Omental fat pad (tissue), 4 donors: ENCODE data around the gene HOXA1. TPM values are rescaled to one million over a fixed set of nuclear protein-coding genes. Genes with fewer than 3 reads are reported as not detected.

ENCODE experiments used
- ATAC-seq: fragments of 150-250 bp; one replicate; pipeline ENCODE4 v1.9.1; 2016; ENCODE audit warnings: mild to moderate bottlenecking, moderate library complexity; ENCODE audit not compliant: low FRiP score
- DNase-seq: peaks from one replicate; pipeline ENCODE4 v3.0.0-alpha.2; 2019; ENCODE audit warnings: low spot score
- total RNA-seq, 4 donors: library from RNA; depleted of rRNA; stranded (reverse); fragments of >200 nt; gene quantifications; one replicate each; pipeline ENCODE4 v1.1.0, GENCODE V29; 2016
- TF ChIP-seq, protein P1 (sequence below), 3 donors: fragments of 450-650 bp; IDR thresholded peaks; one replicate each; pipeline ENCODE4 v1.5.1; 2016 to 2017; ENCODE audit warnings: antibody characterized with exemption in 3 of 3, mild to moderate bottlenecking in 3 of 3, moderate library complexity in 2 of 3

HOXA1 gene
- total RNA-seq, 4 donors from 2014 or later = 0.56 to 0.84 (median 0.77) TPM

DNA sequence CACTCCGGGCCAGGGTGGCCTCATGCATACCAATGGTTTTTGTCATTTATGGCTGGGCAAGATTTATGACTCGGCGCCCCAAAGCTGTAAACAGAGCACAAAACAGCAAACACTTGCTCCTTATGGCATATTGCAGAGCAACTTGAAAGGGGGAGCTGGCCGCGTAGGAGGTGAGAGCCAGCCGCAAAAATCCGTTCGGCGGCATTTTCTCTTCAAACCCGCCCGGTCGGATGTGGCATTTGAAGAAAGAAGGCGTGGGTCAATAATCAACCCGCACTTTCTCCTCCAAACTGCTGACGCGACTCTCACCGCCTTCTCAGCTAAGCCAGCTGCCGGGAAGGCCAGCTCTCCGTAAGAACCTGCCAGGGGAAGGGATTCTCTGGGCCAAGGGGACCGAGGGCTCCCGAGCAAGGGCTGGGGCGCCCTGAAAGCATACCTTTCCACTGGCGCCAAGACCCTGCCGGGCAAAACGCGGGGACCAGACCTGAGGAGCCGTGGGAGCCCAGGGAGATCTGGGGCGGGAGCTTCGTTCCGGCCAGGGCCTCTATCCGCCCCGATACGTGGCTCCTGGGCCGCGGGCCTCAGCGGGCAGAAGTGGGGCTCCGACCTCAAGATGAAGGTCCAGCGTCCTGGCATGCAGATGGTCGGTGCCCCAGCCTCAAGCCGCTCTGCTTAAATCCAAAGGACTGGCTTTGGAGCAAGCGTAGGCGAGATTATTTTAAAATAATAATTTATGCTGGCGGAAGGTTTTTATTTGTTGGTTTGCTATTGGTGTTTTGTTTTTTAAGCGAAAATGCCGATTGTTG is 19.6 kb upstream of the HOXA1 start:
- ATAC-seq (no peak), DNase-seq (no peak)
- TF ChIP-seq, protein P1, sequence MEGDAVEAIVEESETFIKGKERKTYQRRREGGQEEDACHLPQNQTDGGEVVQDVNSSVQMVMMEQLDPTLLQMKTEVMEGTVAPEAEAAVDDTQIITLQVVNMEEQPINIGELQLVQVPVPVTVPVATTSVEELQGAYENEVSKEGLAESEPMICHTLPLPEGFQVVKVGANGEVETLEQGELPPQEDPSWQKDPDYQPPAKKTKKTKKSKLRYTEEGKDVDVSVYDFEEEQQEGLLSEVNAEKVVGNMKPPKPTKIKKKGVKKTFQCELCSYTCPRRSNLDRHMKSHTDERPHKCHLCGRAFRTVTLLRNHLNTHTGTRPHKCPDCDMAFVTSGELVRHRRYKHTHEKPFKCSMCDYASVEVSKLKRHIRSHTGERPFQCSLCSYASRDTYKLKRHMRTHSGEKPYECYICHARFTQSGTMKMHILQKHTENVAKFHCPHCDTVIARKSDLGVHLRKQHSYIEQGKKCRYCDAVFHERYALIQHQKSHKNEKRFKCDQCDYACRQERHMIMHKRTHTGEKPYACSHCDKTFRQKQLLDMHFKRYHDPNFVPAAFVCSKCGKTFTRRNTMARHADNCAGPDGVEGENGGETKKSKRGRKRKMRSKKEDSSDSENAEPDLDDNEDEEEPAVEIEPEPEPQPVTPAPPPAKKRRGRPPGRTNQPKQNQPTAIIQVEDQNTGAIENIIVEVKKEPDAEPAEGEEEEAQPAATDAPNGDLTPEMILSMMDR (IDR thresholded peaks at IDR 0.05) = no peak

DNA sequence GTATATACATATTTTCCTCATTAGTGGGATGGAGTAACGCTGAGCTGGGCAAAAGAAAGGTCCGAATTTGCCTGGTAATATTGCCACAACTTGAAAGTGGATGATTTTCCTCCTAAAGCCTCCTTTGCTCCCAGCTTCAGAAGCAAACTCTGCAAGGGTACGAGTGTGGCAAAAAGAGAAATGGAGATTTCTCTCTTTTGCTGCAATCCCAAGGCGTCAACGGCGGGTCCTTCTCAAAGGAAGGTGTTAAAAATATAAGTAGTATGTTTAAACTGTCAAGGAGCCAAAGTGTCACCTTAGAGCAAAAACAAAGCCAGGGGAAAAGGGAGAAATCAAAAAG is 19.1 kb upstream of the HOXA1 start:
- DNase-seq = no peak
- TF ChIP-seq, protein P1 (IDR thresholded peaks at IDR 0.05) = no peak
- ATAC-seq = no peak

DNA sequence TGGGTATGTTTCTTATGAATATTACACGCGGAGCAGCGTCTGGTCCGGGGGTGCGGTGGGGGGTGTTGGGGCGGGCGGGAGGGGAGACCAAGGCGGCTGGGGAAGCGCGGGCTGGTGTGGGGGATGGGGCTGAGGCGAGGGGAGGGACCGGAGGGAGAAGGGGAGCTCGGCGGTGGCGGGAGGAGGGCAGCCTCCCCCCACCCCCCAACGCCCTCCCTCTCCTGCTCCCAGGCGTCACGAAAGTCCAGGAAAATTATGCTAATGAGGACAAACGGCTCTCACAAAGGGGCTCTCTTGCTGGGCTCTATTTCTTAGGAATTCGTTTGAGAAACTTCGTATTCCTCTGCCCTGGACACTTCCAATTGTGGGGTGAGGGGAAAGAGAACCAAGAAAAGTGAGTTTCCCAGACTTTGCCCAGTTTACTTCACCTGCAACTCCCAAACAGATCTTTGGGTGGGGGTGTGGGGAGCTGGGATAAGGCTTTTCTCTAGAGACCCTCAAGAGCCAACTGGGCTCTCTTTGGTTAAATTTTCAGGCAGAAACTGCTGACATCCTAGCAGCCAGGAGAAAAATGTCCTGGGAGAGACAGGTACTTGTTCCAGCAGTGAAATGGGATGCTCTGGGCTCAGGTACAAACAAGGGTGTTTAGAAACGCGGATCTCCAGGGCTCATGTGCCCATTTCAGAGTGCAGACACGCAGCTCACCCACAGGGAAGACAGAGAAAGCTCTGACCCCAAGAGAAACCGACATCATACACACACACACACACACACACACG is 18.4 kb upstream of the HOXA1 start:
- DNase-seq (no peak), ATAC-seq (peak; percentile 34)
- TF ChIP-seq, protein P1 (IDR thresholded peaks at IDR 0.05) = no peak

DNA sequence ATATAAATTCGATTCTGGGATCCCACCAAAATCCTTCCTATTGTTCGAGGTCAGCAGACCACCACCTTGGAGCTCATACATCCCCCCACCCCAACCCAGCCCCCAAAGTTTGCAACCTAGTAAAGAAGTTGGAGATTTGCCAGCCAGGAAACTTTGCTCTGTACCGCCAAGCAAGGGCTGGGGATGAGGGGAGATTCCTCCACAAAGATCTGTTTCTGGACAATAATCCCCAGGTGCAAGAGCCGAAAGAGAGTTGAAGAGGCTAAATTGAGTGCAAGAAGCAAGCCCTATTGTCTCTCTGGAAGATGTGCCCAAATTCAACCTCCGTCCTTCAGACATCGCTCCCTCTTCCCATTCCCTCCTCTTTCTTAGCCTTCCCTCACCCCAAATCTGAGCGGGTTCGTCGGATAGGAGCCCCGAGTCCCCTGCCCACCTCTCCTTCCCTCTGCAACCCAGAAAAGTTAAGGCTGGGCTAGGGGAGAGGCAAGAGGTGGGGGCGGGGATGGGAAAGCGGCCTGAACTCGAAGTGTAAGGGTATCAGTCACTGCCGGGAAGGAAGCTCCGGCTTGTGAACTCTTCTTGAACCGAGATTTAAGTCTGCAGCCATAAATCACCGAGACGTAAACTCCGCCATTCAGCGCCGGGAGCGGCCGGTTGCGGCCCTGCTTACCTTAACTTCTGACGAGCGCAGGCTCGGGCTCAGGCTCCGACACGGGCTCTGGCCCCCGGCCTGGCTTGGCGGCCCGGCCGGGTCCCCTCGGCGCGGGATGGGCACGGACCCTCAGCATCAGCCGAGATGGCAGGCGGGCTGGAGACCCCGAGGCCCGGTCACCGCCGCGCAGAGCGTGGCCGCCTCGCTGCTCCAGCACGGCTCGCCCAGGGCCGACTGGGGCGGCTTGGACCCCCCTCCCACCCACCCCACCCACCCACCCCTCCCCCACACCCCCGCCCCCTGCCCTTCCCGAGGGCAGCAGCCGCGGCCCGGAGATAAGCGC is 17.5 kb upstream of the HOXA1 start:
- DNase-seq (no peak), ATAC-seq (peak; percentile 43)
- TF ChIP-seq, protein P1 (IDR thresholded peaks at IDR 0.05) = no peak

DNA sequence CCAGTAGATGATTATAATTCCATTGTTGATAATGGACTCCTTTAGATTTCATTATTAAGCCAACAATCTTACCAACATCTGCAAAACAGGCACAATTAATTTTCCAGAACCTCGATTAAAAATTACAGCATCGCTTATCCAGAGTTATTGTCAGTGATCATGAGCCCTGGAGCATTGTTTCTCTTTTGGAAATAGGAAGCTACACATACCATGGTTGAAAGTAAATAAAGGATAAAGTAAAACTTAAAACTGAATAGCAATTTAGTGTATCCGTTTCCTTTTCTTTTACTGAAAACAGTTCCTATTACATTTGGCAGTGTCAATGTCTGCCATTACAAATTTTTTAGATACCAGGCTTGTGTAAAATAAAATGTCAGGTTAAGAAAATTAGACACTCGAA is 16.6 kb upstream of the HOXA1 start:
- TF ChIP-seq, protein P1 (IDR thresholded peaks at IDR 0.05) = no peak
- no peak for ATAC-seq
- DNase-seq = no peak

DNA sequence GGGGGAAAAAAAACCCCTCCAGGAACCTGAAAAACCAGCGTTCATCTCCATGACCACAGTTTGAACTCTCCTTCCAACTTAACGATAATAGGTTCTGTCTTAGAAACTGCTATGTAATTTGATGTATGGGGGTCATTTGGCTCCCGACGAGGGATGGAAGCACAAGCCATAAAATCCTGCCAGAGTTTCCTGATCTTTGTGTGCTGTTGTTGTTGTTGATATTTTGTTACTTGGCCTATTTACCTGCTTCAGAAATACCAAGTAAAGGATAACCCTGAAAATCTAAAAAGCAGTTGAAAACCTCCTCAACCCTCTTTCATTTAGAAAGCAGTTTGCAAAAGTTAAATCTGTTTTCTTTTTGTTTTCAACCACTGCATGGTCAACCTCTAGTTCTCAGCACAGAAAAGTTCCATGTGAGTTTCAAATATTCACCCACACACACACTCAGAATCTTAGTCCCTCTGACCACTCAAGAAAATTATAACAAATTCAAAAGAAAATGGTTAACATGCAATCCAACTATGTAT is 16.0 kb upstream of the HOXA1 start:
- ATAC-seq = no peak
- TF ChIP-seq, protein P1 (IDR thresholded peaks at IDR 0.05) = no peak
- no peak for DNase-seq
